Measurements from ENCODE around the gene ASTN1.

DNA sequence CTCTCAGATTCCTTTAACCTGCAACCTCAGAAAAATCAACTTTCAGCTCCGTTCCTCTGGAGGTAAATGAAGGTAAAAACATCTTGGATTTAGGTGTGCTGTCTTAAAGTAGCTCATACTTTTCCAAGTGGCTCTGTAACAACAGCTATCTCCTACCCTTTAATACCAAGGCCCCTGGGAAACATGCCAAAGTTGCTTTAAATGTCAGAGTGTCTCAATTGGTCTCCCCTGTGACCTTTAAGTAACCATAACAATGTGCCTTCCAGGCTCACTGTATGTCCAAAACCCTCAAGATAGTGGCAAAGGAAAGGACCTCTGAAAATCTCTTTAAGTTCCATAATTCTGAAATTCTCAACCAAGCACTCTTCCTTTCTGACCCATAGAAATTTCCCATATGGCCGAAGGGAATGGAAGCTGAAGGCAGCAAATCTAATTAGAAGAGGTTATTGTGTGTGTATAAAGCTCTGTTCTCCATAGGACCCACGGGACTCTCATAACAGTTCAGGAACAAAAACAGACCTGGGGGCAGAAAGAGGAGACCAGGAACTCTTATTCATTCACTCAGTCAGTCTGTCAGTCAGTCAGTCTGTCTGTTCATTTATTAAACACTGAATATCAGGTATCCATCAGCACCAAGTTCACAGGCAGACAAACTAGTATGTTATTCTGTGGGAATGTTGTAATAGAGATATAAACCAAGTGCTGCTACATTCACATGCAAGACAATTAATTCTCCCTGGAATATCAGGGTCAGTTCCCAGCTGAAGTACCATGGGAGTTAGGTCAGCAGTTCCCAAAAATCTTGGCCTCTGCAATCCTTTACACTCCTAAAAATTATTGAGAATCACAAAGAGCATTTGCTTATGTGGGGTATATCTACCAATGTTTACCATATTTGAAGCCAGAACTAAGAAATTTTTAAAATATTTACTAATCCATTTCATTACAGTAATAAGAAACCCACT lies 19.1 kb downstream of the ASTN1 start:
- TF ChIP-seq ZBTB17 (CRISPR knock-in tag; IDR thresholded peaks at IDR 0.05) (no peak), GABPA (tag; conservative IDR thresholded peaks at IDR 0.05; ENCODE audit: low read depth) (no peak), TBL1XR1 (IDR thresholded peaks at IDR 0.05; ENCODE audit: low read length in 2 of 2) (no peak), NR2C2 (CRISPR knock-in tag; IDR thresholded peaks at IDR 0.05) (no peak), NR2C2 (tag; IDR thresholded peaks at IDR 0.05) (no peak)
- TF ChIP-seq, protein P1, sequence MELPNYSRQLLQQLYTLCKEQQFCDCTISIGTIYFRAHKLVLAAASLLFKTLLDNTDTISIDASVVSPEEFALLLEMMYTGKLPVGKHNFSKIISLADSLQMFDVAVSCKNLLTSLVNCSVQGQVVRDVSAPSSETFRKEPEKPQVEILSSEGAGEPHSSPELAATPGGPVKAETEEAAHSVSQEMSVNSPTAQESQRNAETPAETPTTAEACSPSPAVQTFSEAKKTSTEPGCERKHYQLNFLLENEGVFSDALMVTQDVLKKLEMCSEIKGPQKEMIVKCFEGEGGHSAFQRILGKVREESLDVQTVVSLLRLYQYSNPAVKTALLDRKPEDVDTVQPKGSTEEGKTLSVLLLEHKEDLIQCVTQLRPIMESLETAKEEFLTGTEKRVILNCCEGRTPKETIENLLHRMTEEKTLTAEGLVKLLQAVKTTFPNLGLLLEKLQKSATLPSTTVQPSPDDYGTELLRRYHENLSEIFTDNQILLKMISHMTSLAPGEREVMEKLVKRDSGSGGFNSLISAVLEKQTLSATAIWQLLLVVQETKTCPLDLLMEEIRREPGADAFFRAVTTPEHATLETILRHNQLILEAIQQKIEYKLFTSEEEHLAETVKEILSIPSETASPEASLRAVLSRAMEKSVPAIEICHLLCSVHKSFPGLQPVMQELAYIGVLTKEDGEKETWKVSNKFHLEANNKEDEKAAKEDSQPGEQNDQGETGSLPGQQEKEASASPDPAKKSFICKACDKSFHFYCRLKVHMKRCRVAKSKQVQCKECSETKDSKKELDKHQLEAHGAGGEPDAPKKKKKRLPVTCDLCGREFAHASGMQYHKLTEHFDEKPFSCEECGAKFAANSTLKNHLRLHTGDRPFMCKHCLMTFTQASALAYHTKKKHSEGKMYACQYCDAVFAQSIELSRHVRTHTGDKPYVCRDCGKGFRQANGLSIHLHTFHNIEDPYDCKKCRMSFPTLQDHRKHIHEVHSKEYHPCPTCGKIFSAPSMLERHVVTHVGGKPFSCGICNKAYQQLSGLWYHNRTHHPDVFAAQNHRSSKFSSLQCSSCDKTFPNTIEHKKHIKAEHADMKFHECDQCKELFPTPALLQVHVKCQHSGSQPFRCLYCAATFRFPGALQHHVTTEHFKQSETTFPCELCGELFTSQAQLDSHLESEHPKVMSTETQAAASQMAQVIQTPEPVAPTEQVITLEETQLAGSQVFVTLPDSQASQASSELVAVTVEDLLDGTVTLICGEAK (IDR thresholded peaks at IDR 0.05) = no peak
- TF ChIP-seq, protein P1 (CRISPR knock-in tag; IDR thresholded peaks at IDR 0.05) = no peak
- TF ChIP-seq, protein P2, sequence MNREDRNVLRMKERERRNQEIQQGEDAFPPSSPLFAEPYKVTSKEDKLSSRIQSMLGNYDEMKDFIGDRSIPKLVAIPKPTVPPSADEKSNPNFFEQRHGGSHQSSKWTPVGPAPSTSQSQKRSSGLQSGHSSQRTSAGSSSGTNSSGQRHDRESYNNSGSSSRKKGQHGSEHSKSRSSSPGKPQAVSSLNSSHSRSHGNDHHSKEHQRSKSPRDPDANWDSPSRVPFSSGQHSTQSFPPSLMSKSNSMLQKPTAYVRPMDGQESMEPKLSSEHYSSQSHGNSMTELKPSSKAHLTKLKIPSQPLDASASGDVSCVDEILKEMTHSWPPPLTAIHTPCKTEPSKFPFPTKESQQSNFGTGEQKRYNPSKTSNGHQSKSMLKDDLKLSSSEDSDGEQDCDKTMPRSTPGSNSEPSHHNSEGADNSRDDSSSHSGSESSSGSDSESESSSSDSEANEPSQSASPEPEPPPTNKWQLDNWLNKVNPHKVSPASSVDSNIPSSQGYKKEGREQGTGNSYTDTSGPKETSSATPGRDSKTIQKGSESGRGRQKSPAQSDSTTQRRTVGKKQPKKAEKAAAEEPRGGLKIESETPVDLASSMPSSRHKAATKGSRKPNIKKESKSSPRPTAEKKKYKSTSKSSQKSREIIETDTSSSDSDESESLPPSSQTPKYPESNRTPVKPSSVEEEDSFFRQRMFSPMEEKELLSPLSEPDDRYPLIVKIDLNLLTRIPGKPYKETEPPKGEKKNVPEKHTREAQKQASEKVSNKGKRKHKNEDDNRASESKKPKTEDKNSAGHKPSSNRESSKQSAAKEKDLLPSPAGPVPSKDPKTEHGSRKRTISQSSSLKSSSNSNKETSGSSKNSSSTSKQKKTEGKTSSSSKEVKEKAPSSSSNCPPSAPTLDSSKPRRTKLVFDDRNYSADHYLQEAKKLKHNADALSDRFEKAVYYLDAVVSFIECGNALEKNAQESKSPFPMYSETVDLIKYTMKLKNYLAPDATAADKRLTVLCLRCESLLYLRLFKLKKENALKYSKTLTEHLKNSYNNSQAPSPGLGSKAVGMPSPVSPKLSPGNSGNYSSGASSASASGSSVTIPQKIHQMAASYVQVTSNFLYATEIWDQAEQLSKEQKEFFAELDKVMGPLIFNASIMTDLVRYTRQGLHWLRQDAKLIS (CRISPR knock-in tag; IDR thresholded peaks at IDR 0.05) = no peak

Data from K562 (cell line).